ENCODE data around the gene CRMP1.

DNA sequence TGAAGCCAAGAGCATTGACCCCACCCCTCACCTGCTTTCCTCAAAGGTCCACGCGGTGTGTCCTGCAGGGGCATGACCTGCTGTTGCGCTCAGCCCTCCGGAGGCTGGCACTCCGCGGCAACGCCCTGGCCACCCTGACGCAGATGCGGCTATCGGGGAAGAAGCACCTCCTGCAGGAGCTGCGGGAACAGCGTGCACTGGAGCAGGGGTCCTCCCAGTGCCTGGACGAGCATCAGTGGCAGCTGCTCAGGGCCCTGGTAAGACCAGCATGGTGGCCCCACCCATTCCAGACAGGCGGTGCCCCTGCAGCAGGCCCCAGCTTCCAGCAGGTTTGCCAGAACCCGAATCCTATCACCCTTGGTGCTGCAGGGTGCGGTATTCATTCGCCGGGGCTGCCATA, 95.9 kb downstream of the CRMP1 start:
- TF ChIP-seq, protein P1, sequence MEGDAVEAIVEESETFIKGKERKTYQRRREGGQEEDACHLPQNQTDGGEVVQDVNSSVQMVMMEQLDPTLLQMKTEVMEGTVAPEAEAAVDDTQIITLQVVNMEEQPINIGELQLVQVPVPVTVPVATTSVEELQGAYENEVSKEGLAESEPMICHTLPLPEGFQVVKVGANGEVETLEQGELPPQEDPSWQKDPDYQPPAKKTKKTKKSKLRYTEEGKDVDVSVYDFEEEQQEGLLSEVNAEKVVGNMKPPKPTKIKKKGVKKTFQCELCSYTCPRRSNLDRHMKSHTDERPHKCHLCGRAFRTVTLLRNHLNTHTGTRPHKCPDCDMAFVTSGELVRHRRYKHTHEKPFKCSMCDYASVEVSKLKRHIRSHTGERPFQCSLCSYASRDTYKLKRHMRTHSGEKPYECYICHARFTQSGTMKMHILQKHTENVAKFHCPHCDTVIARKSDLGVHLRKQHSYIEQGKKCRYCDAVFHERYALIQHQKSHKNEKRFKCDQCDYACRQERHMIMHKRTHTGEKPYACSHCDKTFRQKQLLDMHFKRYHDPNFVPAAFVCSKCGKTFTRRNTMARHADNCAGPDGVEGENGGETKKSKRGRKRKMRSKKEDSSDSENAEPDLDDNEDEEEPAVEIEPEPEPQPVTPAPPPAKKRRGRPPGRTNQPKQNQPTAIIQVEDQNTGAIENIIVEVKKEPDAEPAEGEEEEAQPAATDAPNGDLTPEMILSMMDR (IDR thresholded peaks at IDR 0.05; ENCODE audit: control extremely low read depth in 1 of 3, insufficient read depth in 1 of 3, low read depth in 1 of 3, low read length in 3 of 3) = no peak
- TF ChIP-seq SAP30 (IDR thresholded peaks at IDR 0.05; ENCODE audit: insufficient read depth, insufficient replicate concordance, low read length) (no peak), SP4 (IDR thresholded peaks at IDR 0.05; ENCODE audit: low read length) (no peak), JUND (IDR thresholded peaks at IDR 0.05; ENCODE audit: low read length) (no peak), GABPA (IDR thresholded peaks at IDR 0.05; ENCODE audit: borderline replicate concordance, insufficient read depth, low read length) (no peak), POLR2A (IDR thresholded peaks at IDR 0.05; ENCODE audit: control extremely low read depth in 1 of 2, low read depth in 2 of 2, low read length in 2 of 2) (no peak), CBX8 (IDR thresholded peaks at IDR 0.05; ENCODE audit: borderline replicate concordance, low read depth, low read length) (no peak)
- TF ChIP-seq, protein P2, sequence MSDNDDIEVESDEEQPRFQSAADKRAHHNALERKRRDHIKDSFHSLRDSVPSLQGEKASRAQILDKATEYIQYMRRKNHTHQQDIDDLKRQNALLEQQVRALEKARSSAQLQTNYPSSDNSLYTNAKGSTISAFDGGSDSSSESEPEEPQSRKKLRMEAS (IDR thresholded peaks at IDR 0.05) = no peak
- TF ChIP-seq, protein P3, sequence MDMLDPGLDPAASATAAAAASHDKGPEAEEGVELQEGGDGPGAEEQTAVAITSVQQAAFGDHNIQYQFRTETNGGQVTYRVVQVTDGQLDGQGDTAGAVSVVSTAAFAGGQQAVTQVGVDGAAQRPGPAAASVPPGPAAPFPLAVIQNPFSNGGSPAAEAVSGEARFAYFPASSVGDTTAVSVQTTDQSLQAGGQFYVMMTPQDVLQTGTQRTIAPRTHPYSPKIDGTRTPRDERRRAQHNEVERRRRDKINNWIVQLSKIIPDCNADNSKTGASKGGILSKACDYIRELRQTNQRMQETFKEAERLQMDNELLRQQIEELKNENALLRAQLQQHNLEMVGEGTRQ (IDR thresholded peaks at IDR 0.05; ENCODE audit: low read length) = no peak

All from H1 (cell line).